Heart right ventricle (tissue), 16 donors: ENCODE data around the gene ST8SIA5. TPM values are rescaled to one million over a fixed set of nuclear protein-coding genes. Genes with fewer than 3 reads are reported as not detected.

ENCODE experiments used
- ATAC-seq, 8 donors: fragments of 200-7000 bp; cut with Tn5 transposase; one replicate each; pipeline ENCODE4 v1.9.1; 2020; ENCODE audit warnings: mild to moderate bottlenecking in 8 of 8, moderate library complexity in 8 of 8, moderate number of reproducible peaks in 1 of 8
- DNase-seq, 2 donors: peaks; one replicate each; pipeline ENCODE4 v3.0.0-alpha.2; 2020
- H3K27ac ChIP-seq, 10 donors: fragments of 200-600 bp; sonication (generic) in 2 of 10; one replicate each; pipeline versions ENCODE4 v1.5.0 to v1.8.0; 2020 to 2022; ENCODE audit warnings: mild to moderate bottlenecking in 3 of 10
- H3K27me3 ChIP-seq, 7 donors: fragments of 200-600 bp; one replicate each; pipeline ENCODE4 v1.8.0; 2021 to 2022; ENCODE audit warnings: mild to moderate bottlenecking in 2 of 7
- H3K36me3 ChIP-seq, 9 donors: fragments of 200-600 bp; sonication (generic) in 1 of 9; one replicate each; pipeline versions ENCODE4 v1.5.0 to v1.8.0; 2020 to 2022; ENCODE audit warnings: mild to moderate bottlenecking in 2 of 9
- H3K4me1 ChIP-seq, 9 donors: fragments of 200-600 bp; sonication (generic) in 1 of 9; one replicate each; pipeline versions ENCODE4 v1.5.0 to v1.8.0; 2020 to 2022; ENCODE audit warnings: mild to moderate bottlenecking in 4 of 9
- H3K4me3 ChIP-seq, 10 donors: fragments of 200-600 bp; sonication (generic) in 2 of 10; one replicate each; pipeline versions ENCODE4 v1.5.0 to v1.8.0; 2020 to 2022; ENCODE audit warnings: mild to moderate bottlenecking in 7 of 10, moderate library complexity in 2 of 10
- H3K9me3 ChIP-seq, 11 donors: fragments of 200-600 bp in 10 of 11; sonication (generic) in 2 of 11; one replicate each; pipeline versions ENCODE4 v1.5.0 to v1.8.0; 2013 to 2022; ENCODE audit warnings: mild to moderate bottlenecking in 2 of 11, control low read depth in 1 of 11, moderate library complexity in 1 of 11
- CTCF ChIP-seq, 9 donors: fragments of 200-600 bp; sonication (generic) in 2 of 9; IDR thresholded peaks; one replicate each; pipeline versions ENCODE4 v1.5.0 to v1.8.0; 2021 to 2022; ENCODE audit warnings: antibody characterized with exemption in 9 of 9, mild to moderate bottlenecking in 5 of 9, moderate library complexity in 1 of 9
- WGBS, 2 donors: extraction: QIAGEN DNeasy Blood & Tissue Kit; methylation state at CpG; one replicate each; pipeline ENCODE4 v1.1.7; 2013; ENCODE audit warnings: inconsistent platforms in 1 of 2; 5-methylcytosine and 5-hydroxymethylcytosine counted together
- intact Hi-C, 10 donors: fragments of 100-400 bp; cut with DNase I; formaldehyde crosslinking; loops; one replicate each; pipeline versions ENCODE4 v1.11.1 to v1.14.2; 2022
- polyA plus RNA-seq, 2 donors: library from polyadenylated mRNA; stranded (reverse); fragments of 200-250 nt; gene quantifications; one replicate each; pipeline ENCODE4 v1.2.3, GENCODE V29; 2013
- total RNA-seq, 10 donors: library from RNA; stranded (reverse); fragmentation: NEBNext Ultra II Directional in 3 of 10; extraction: Animal tissue kit (Norgen Biotek cat#: 25700) in 3 of 10; gene quantifications; one replicate each; pipeline versions ENCODE4 v1.2.1 to v1.2.4, GENCODE V29; 2021 to 2023
- donor health status: Arrhythmogenic right ventricular cardiomyopathy.
- donor health status: ischemic (EF 13 %, LVEDD 7.1; RV severe dilation, severe dysfunction).
- donor health status: healthy with polysubstance abuse.
- donor health status: DM: no; HTN: yes; CAD: no.
- donor health status: DM: no; HTN: no; CAD: no.
- donor health status: ischemic (EF 25% LVEDD 6.9; RV normal size, moderate dysfunction).
- donor health status: ischemic (EF 25% LVEDD 5.7; RV mildly dilated, moderate dysfunction).
- donor health status: healthy.
- donor health status: DM: yes; HTN: yes; CAD: no.
- donor health status: Ischemic cardiomyopathy.
- donor health status: ischemic (EF 35%, LVEDD 5.7; RV mildly dilated, moderate dysfunction).
- donor health status: nonischemic (EF 11% LVEDD 7.7; RV severe dilation, severe dysfunction).
- donor health status: DM: yes; HTN: yes; CAD: no.
- donor health status: PGD.
- donor health status: ischemic (EF 29% LVEDD 5.4; RV normal size, mild dysfunction).
- donor health status: nonischemic (EF 23%, LVEDD 6.1; RV moderate dilation, normal function).

ST8SIA5 gene
- total and polyA plus RNA-seq, 12 donors = 1.0 to 16.8 (median 5.1) TPM

- H3K27ac ChIP-seq = no peak overlapping the region
- H3K36me3 ChIP-seq = no peaks in the 10 kb centered on the region
- no peak overlapping the region for H3K4me3 ChIP-seq
- no peak for ATAC-seq
- no peak for DNase-seq
- H3K4me1 ChIP-seq = no peaks in the 10 kb centered on the region
- peaks cover 0 to 5% (median 0%) of the 10 kb centered on the region in 11 donors for H3K9me3 ChIP-seq
- 88 to 91% methylated on average over 7 of the region's 7 CpGs for WGBS, 2 donors
- no peak for TF ChIP-seq CTCF (IDR thresholded peaks at IDR 0.05)
- no peaks in the 10 kb centered on the region for H3K27me3 ChIP-seq
- intact Hi-C loops = no loop called here
Measured at GRCh38 chr18:46636040-46636630, 120.7 kb downstream of the ST8SIA5 start.

DNA sequence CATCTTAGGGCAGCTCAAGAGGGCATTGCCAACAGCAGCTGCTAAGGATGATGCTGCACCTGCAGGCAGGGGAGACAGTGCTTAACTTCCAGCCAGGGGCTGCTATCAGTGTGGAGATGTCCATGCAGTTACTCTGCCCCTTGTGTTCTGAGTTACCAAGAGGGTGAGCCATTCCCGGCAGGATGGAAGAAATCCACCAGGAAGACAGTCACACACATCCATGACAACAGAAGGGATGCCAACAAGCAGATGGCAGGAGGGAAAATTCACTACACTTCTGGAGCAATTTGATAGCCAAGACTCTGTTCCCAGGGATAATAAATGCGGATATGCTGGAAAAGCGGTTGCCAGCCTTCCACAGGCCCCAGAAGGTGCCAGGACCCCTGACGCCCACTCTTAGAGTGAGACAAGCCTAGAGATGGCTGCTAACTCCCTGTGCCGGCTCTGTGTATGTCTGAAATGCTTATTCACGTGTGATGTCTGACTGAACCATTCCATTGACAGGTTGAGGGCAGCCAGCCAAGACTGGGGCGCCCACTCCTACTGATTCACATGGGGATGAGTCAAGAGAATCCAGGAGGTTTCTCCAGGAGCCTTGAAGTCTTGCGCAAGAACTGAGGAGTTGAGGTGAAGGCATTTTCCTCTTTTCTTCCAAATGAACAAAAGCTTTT lies 124.3 kb downstream of the ST8SIA5 start:
- intact Hi-C loops = no loop called here
- WGBS, 2 donors = 73 to 76% methylated on average over 8 of the region's 8 CpGs
- H3K27me3 ChIP-seq = peaks cover 0 to 10% (median 2%) of the 10 kb centered on the region in 7 donors
- DNase-seq (no peak), ATAC-seq (no peak)
- no peaks in the 10 kb centered on the region for H3K9me3 ChIP-seq
- no peak for TF ChIP-seq CTCF (IDR thresholded peaks at IDR 0.05)
- no peak overlapping the region for H3K4me3 ChIP-seq
- no peaks in the 10 kb centered on the region for H3K36me3 ChIP-seq
- H3K4me1 ChIP-seq = no peaks in the 10 kb centered on the region
- no peak overlapping the region for H3K27ac ChIP-seq

DNA sequence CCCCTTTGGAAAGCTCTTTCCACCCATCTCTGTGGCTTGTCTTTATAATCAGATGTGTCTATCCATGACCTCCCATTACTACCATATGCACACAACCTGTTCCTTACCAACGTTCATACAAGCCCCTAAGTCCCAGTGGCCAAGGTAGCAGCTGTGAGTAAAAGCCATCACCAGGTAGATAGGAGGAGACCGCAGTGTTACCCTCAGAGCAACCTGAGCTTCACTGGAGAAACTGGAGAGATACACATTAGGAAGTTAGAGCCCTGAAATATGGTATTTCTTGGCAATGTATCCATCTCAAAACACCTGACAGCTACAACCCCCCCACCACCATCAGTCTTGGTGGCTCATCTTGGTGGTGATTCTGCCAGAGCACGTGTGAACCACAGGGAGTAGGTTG lies 125.9 kb downstream of the ST8SIA5 start:
- H3K4me1 ChIP-seq = no peaks in the 10 kb centered on the region
- no peak for DNase-seq
- no peaks in the 10 kb centered on the region for H3K9me3 ChIP-seq
- intact Hi-C loops = no loop called here
- TF ChIP-seq CTCF (IDR thresholded peaks at IDR 0.05) = no peak
- H3K27ac ChIP-seq = no peak overlapping the region
- ATAC-seq = no peak
- H3K36me3 ChIP-seq = no peaks in the 10 kb centered on the region
- H3K4me3 ChIP-seq = no peak overlapping the region
- WGBS, 2 donors = 78 to 81% methylated on average over 3 of the region's 3 CpGs
- peaks cover 0 to 25% (median 5%) of the 10 kb centered on the region in 7 donors for H3K27me3 ChIP-seq

- WGBS, 2 donors = 70 to 79% methylated on average over 4 of the region's 4 CpGs
- Histone ChIP-seq H3K27ac (no peak overlapping the region), H3K36me3 (no peaks in the 10 kb centered on the region), H3K9me3 (no peaks in the 10 kb centered on the region), H3K27me3 (peaks cover 0 to 30% (median 5%) of the 10 kb centered on the region in 7 donors), H3K4me3 (no peak overlapping the region), H3K4me1 (no peaks in the 10 kb centered on the region)
- intact Hi-C loops = no loop called here
- no peak for TF ChIP-seq CTCF (IDR thresholded peaks at IDR 0.05)
- no peak for DNase-seq
- ATAC-seq = no peak
Measured at GRCh38 chr18:46630160-46630559, 126.7 kb downstream of the ST8SIA5 start.
